CD4-positive, alpha-beta T cell (primary cell): ENCODE data around the gene FRA10AC1. TPM values are rescaled to one million over a fixed set of nuclear protein-coding genes. Genes with fewer than 3 reads are reported as not detected.

ENCODE experiments used
- ATAC-seq: fragments of 200-7000 bp; cut with Tn5 transposase; one replicate; pipeline ENCODE4 v1.10.0; 2022; ENCODE audit warnings: mild to moderate bottlenecking; ENCODE audit not compliant: poor library complexity
- CTCF ChIA-PET: fragments of 350-600 bp; sonication (Branson Sonifier 250); formaldehyde crosslinking; loops from one replicate; lab custom pipeline; 2021; ENCODE audit warnings: antibody characterized with exemption, inconsistent platforms; lab: Charles Lee
- POLR2A ChIA-PET: fragments of 350-600 bp; sonication (Branson Sonifier 250); formaldehyde crosslinking; loops from one replicate; lab custom pipeline; 2021; ENCODE audit warnings: antibody characterized with exemption, inconsistent platforms; lab: Charles Lee
- DNase-seq, 14 experiments: peaks; one replicate each; pipeline ENCODE4 v3.0.0-alpha.2; 2013 to 2020; ENCODE audit warnings: mixed read lengths in 2 of 14
- H3K27ac ChIP-seq, 2 donors: one replicate each; pipeline versions ENCODE4 v1.5.1 to v1.7.0; 2013; ENCODE audit warnings: low read length in 2 of 2, low read depth in 1 of 2, mild to moderate bottlenecking in 1 of 2
- H3K27me3 ChIP-seq, 2 experiments: 1 replicate in 1 of 2; 2 replicates in 1 of 2; pipeline versions ENCODE4 v1.6.1 to v1.7.0; 2013; ENCODE audit warnings: low read length in 2 of 2, control low read depth in 1 of 2, mild to moderate bottlenecking in 1 of 2, moderate library complexity in 1 of 2; ENCODE audit not compliant: insufficient read depth in 2 of 2, control insufficient read depth in 1 of 2
- H3K36me3 ChIP-seq: one replicate; pipeline ENCODE4 v1.6.1; 2013; ENCODE audit warnings: low read length, control low read depth; ENCODE audit not compliant: insufficient read depth
- H3K4me1 ChIP-seq: one replicate; pipeline ENCODE4 v1.6.1; 2013; ENCODE audit warnings: low read length, control low read depth; ENCODE audit not compliant: insufficient read depth
- H3K4me3 ChIP-seq: one replicate; pipeline ENCODE4 v1.5.1; 2013; ENCODE audit warnings: mild to moderate bottlenecking, low read length, moderate library complexity
- H3K9me3 ChIP-seq, 2 experiments: 1 replicate in 1 of 2; 2 replicates in 1 of 2; pipeline versions ENCODE4 v1.6.1 to v1.7.0; 2013; ENCODE audit warnings: low read length in 2 of 2, mild to moderate bottlenecking in 2 of 2, control low read depth in 1 of 2, moderate library complexity in 1 of 2; ENCODE audit not compliant: control insufficient read depth in 1 of 2, insufficient read depth in 1 of 2
- H3K27ac Mint-ChIP-seq: one replicate; pipeline ENCODE4 v1.8.0; 2020; ENCODE audit warnings: mixed read lengths
- H3K27me3 Mint-ChIP-seq: one replicate; pipeline ENCODE4 v1.8.0; 2021; ENCODE audit warnings: mixed read lengths
- H3K36me3 Mint-ChIP-seq: one replicate; pipeline ENCODE4 v1.8.0; 2021; ENCODE audit warnings: low read depth, mixed read lengths
- H3K4me1 Mint-ChIP-seq: one replicate; pipeline ENCODE4 v1.8.0; 2021; ENCODE audit warnings: low read depth, mixed read lengths
- H3K4me3 Mint-ChIP-seq: one replicate; pipeline ENCODE4 v1.8.0; 2020; ENCODE audit warnings: mild to moderate bottlenecking, mixed read lengths
- H3K9me3 Mint-ChIP-seq: one replicate; pipeline ENCODE4 v1.8.0; 2020; ENCODE audit warnings: mixed read lengths
- CTCF ChIP-seq: fragments of 200-600 bp; IDR thresholded peaks from one replicate; pipeline ENCODE4 v1.8.0; 2022; ENCODE audit warnings: antibody characterized with exemption, mild to moderate bottlenecking
- intact Hi-C, 2 experiments: fragments of 100-400 bp; cut with DNase I in 1 of 2; cut with micrococcal nuclease in 1 of 2; formaldehyde crosslinking; loops; one replicate each; pipeline versions ENCODE4 v1.15.1 to v1.9.0; 2023 to 2025; cut with DNase I, micrococcal nuclease
- total RNA-seq, 174 experiments: library from RNA in 2 of 174; stranded (reverse) in 2 of 174; gene quantifications; one replicate each; pipeline ENCODE4 v1.2.3 and lab custom pipeline; 2021 to 2026

The FRA10AC1 gene
- total RNA-seq, 2 experiments from 2014 or later = 10.0 to 10.3 TPM

DNA sequence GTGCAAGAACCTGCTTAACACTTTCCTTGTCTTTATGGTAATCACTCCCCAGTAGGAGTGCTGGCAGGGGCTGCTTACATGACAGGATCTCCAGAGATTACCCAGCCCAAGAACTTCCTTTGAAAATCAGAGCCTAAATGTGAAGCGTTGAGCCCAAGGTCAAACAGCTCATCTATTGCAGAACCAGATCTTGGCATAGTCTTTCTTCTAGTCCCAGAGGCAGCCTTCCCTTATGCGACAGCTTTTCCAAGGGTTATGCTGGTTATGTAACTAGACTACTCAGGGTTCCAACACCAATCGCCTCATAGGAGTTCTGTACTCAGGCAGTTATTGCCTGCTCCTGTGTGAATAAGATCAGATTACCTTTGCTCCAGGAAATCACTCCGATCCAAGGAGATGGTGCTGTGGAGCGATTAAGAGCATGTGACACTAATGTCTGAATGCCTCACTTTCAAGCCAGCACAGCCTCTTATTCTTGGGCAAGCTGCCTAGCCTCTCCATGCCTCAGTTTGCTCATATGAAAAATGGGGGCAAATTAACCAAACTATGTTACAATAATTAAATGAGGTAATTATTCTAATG lies 46.9 kb upstream of the FRA10AC1 start:
- H3K9me3 Mint-ChIP-seq = no peaks in the 10 kb centered on the region
- no peak for DNase-seq
- CTCF ChIA-PET = no interaction called here
- H3K4me3 Mint-ChIP-seq = no peak overlapping the region
- Histone ChIP-seq H3K4me1 (peaks cover 3% of the 10 kb centered on the region), H3K27ac (no peak overlapping the region), H3K36me3 (no peaks in the 10 kb centered on the region), H3K27me3 (peaks cover 0 to 9% of the 10 kb centered on the region in 2 experiments), H3K9me3 (no peaks in the 10 kb centered on the region), H3K4me3 (no peak overlapping the region)
- H3K36me3 Mint-ChIP-seq = no peaks in the 10 kb centered on the region
- POLR2A ChIA-PET = no interaction called here
- TF ChIP-seq CTCF = no peak
- H3K4me1 Mint-ChIP-seq = no peaks in the 10 kb centered on the region
- intact Hi-C loops = no loop called here
- H3K27ac Mint-ChIP-seq = no peak overlapping the region
- peaks cover 20% of the 10 kb centered on the region for H3K27me3 Mint-ChIP-seq
- no peak for ATAC-seq

DNA sequence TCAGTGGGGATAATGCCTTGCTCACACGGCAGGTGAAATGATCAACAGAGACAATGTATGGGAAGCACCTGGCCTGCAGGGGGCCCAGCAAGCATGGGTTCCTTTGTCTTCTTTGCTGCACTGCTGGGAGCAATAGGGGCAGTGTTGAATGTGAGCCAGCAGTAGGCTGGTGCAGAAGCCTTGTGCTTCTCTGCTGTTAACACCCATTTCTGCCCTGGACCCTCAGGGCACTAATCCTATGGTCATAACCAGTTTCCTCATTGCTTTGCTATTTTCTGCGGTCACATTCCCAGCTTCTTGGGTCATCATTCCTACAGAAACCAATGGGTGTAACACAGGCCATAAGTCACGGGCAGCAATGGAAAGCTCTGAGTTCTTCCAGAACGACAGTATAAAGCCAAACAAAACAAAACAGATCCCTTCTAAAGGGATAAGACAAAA lies 44.5 kb upstream of the FRA10AC1 start:
- Mint-ChIP-seq H3K4me1 (no peaks in the 10 kb centered on the region), H3K27me3 (peaks cover 18% of the 10 kb centered on the region), H3K9me3 (no peaks in the 10 kb centered on the region), H3K27ac (no peak overlapping the region), H3K36me3 (no peaks in the 10 kb centered on the region), H3K4me3 (no peak overlapping the region)
- TF ChIP-seq CTCF = peak; percentile 23
- peak; percentile 34 for ATAC-seq
- Histone ChIP-seq H3K27ac (no peak overlapping the region), H3K27me3 (peaks cover 3 to 13% of the 10 kb centered on the region in 2 experiments), H3K36me3 (no peaks in the 10 kb centered on the region), H3K9me3 (no peaks in the 10 kb centered on the region), H3K4me1 (peaks cover under 1% of the 10 kb centered on the region), H3K4me3 (no peak overlapping the region)
- ChIA-PET POLR2A (no interaction called here), CTCF (no interaction called here)
- DNase-seq = peak in 2 of 14 experiments; percentile 8 to 13
- intact Hi-C loops = no loop called here

DNA sequence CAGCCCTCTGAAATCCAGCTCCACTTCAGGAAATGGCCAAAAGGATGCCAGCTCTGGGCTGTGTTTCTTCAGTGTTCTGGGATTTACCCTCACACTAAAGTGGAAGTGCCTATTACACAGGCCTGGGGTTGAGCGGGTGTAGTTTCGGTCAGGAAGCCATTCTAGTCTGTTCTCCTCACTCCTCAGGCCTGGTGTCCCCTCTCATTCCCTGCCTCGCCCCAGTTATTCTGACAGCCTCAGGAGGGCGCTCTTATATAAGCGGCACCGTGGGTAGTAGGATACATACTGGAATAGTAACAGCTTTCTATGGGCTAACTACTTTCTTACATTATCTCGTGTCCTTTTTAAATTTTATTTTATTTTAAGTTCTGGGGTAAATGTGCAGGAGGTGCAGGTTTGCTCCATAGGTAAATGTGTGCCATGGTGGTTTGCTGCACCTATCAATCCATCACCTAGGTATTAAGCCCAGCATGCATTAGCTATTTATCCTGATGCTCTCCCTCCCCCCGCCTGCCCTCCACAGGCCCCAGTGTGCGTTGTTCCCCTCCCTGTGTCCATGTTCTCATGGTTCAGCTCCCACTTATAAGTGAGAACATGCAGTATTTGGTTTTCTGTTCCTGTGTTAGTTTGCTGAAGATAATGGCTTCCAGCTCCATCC lies 43.1 kb upstream of the FRA10AC1 start:
- no peak for TF ChIP-seq CTCF
- Mint-ChIP-seq H3K27me3 (peaks cover 8% of the 10 kb centered on the region), H3K27ac (no peak overlapping the region), H3K4me1 (no peaks in the 10 kb centered on the region), H3K4me3 (no peak overlapping the region), H3K36me3 (no peaks in the 10 kb centered on the region), H3K9me3 (no peaks in the 10 kb centered on the region)
- Histone ChIP-seq H3K27me3 (peaks cover 3 to 8% of the 10 kb centered on the region in 2 experiments), H3K4me3 (no peak overlapping the region), H3K4me1 (no peaks in the 10 kb centered on the region), H3K36me3 (no peaks in the 10 kb centered on the region), H3K9me3 (no peaks in the 10 kb centered on the region), H3K27ac (no peak overlapping the region)
- intact Hi-C loops = no loop called here
- ChIA-PET CTCF (no interaction called here), POLR2A (no interaction called here)
- DNase-seq (peak in 2 of 14 experiments; percentile 8 to 13), ATAC-seq (no peak)
